ENCODE data around the gene SAP30L.

The SAP30L gene

GRCh38 chr5:154419236-154419635, 26.6 kb upstream of the SAP30L start:
- no peak for DNase-seq

- DNase-seq: peak in 2 of 51 donors; percentile 5 to 23
Observed at GRCh38 chr5:154421868-154422267, 23.9 kb upstream of the SAP30L start.

- DNase-seq: no peak
Observed at GRCh38 chr5:154422298-154422697, 23.5 kb upstream of the SAP30L start.

- no peak for DNase-seq
Observed at GRCh38 chr5:154428208-154428607, 17.6 kb upstream of the SAP30L start.

GRCh38 chr5:154429341-154429740, 16.5 kb upstream of the SAP30L start:
- no peak for DNase-seq

GRCh38 chr5:154430466-154430865, 15.3 kb upstream of the SAP30L start:
- DNase-seq: no peak

GRCh38 chr5:154430961-154431630, 14.7 kb upstream of the SAP30L start:
- no peak for DNase-seq

GRCh38 chr5:154435226-154435625, 10.6 kb upstream of the SAP30L start:
- no peak for DNase-seq

GRCh38 chr5:154437281-154437965, 8.4 kb upstream of the SAP30L start:
- no peak for DNase-seq

GRCh38 chr5:154440540-154440939, 5.3 kb upstream of the SAP30L start:
- DNase-seq: no peak

- DNase-seq: no peak
Observed at GRCh38 chr5:154442801-154443200, 3.0 kb upstream of the SAP30L start.

- DNase-seq: peak in 11 of 51 donors; percentile 9 to 34 (median 23)
Observed at GRCh38 chr5:154444556-154445421, 1.0 kb upstream of the SAP30L start.

- DNase-seq: peak in 44 of 51 donors; percentile 5 to 77 (median 34)
Observed at GRCh38 chr5:154446195-154447088, 645 bp downstream of the SAP30L start.

GRCh38 chr5:154447089-154447725, 1.4 kb downstream of the SAP30L start:
- peak in 1 of 51 donors; percentile 62 for DNase-seq

- DNase-seq: no peak
Observed at GRCh38 chr5:154449786-154450185, 4.0 kb downstream of the SAP30L start.

- no peak for DNase-seq
Observed at GRCh38 chr5:154451957-154452356, 6.2 kb downstream of the SAP30L start.

- DNase-seq: no peak
Observed at GRCh38 chr5:154455585-154455984, 9.8 kb downstream of the SAP30L start.

GRCh38 chr5:154456540-154456939, 10.7 kb downstream of the SAP30L start:
- DNase-seq: no peak

GRCh38 chr5:154459015-154459414, 13.2 kb downstream of the SAP30L start:
- DNase-seq: no peak

GRCh38 chr5:154460172-154460571, 14.4 kb downstream of the SAP30L start:
- no peak for DNase-seq

- DNase-seq: no peak
Observed at GRCh38 chr5:154461531-154461930, 15.7 kb downstream of the SAP30L start.
